SK-N-SH (cell line): Measurements from ENCODE around the gene PRR36. TPM values are rescaled to one million over a fixed set of nuclear protein-coding genes. Genes with fewer than 3 reads are reported as not detected.

ENCODE experiments used
- CTCF ChIA-PET: fragments of 300-600, 350-600 bp; formaldehyde crosslinking; extraction: SDS; loops from one replicate; lab custom pipeline; 2021; lab: Yijun Ruan, JAX
- POLR2A ChIA-PET: fragments of 350-600 bp; sonication (Branson Sonifier 250); formaldehyde crosslinking; extraction: SDS; loops from one replicate; lab custom pipeline; 2020; ENCODE audit warnings: antibody characterized with exemption, inconsistent platforms; lab: Yijun Ruan, JAX
- DNase-seq: peaks from one replicate; pipeline ENCODE4 v3.0.0; 2012
- H2AFZ ChIP-seq: fragments of 200-600 bp; sonication (generic); 2 replicates; pipeline ENCODE4 v1.8.1; 2016; ENCODE audit warnings: antibody characterized with exemption, mild to moderate bottlenecking, low read depth
- H3F3A ChIP-seq: fragments of 200-600 bp; sonication (generic); replicated peaks from 2 replicates; pipeline ENCODE3; 2016; ENCODE audit warnings: antibody characterized with exemption, mild to moderate bottlenecking; ENCODE audit not compliant: insufficient read depth
- H3K27ac ChIP-seq, 2 experiments: fragments of 200-500 bp in 1 of 2; fragments of 200-600 bp in 1 of 2; sonication (Bioruptor generic) in 1 of 2; sonication (generic), shearing (Covaris generic) in 1 of 2; 2 replicates each; pipeline versions ENCODE4 v1.5.1 to v1.6.1; 2014 to 2016; ENCODE audit warnings: low read depth in 2 of 2, inconsistent platforms in 1 of 2, low read length in 1 of 2, mild to moderate bottlenecking in 1 of 2, mixed read lengths in 1 of 2
- H3K27me3 ChIP-seq: fragments of 200-600 bp; sonication (generic), shearing (Covaris generic); 2 replicates; pipeline ENCODE4 v1.6.1; 2016; ENCODE audit warnings: mixed run types; ENCODE audit not compliant: insufficient read depth
- H3K36me3 ChIP-seq, 2 experiments: fragments of 200-500 bp in 1 of 2; fragments of 200-600 bp in 1 of 2; sonication (Bioruptor generic) in 1 of 2; sonication (generic) in 1 of 2; replicated peaks in 1 of 2; 2 replicates each; pipeline versions ENCODE3 to v1.5.1; 2014 to 2016; ENCODE audit warnings: low read length in 1 of 2, mild to moderate bottlenecking in 1 of 2; ENCODE audit not compliant: insufficient read depth in 2 of 2, control insufficient read depth in 1 of 2
- H3K4me1 ChIP-seq, 2 experiments: fragments of 200-500 bp in 1 of 2; fragments of 200-600 bp in 1 of 2; sonication (Bioruptor generic) in 1 of 2; sonication (generic), shearing (Covaris generic) in 1 of 2; 2 replicates each; pipeline versions ENCODE4 v1.5.1 to v1.6.1; 2014 to 2016; ENCODE audit warnings: low read depth in 1 of 2, low read length in 1 of 2, mixed run types in 1 of 2; ENCODE audit not compliant: insufficient read depth in 2 of 2, control insufficient read depth in 1 of 2
- H3K4me2 ChIP-seq: fragments of 200-600 bp; sonication (generic), shearing (Covaris generic); 2 replicates; pipeline ENCODE4 v1.6.1; 2017; ENCODE audit warnings: mixed run types
- H3K4me3 ChIP-seq, 2 experiments: fragments of 200-500 bp in 1 of 2; fragments of 200-600 bp in 1 of 2; sonication (Bioruptor generic) in 1 of 2; sonication (generic), shearing (Covaris generic) in 1 of 2; 2 replicates each; pipeline versions ENCODE4 v1.5.1 to v1.8.1; 2014 to 2016; ENCODE audit warnings: low read depth in 2 of 2, inconsistent platforms in 1 of 2, low read length in 1 of 2, mild to moderate bottlenecking in 1 of 2, mixed read lengths in 1 of 2, moderate library complexity in 1 of 2
- H3K79me2 ChIP-seq: fragments of 200-600 bp; sonication (generic); 2 replicates; pipeline ENCODE4 v1.8.1; 2017; ENCODE audit warnings: mild to moderate bottlenecking; ENCODE audit not compliant: insufficient read depth
- H3K9ac ChIP-seq: fragments of 200-600 bp; sonication (generic); 2 replicates; pipeline ENCODE4 v1.6.1; 2017; ENCODE audit warnings: mixed run types
- H3K9me2 ChIP-seq: fragments of 200-600 bp; sonication (generic); 2 replicates; pipeline ENCODE4 v1.6.1; 2017; ENCODE audit warnings: mixed run types
- H3K9me3 ChIP-seq: fragments of 200-600 bp; sonication (generic); 2 replicates; pipeline ENCODE4 v1.6.1; 2017; ENCODE audit warnings: mixed run types, mild to moderate bottlenecking, moderate library complexity
- H4K20me1 ChIP-seq: fragments of 200-600 bp; sonication (generic); 2 replicates; pipeline ENCODE4 v1.6.1; 2017; ENCODE audit warnings: mild to moderate bottlenecking, mixed run types; ENCODE audit not compliant: insufficient read depth
- CHD2 ChIP-seq: fragments of 150-350 bp; IDR thresholded peaks from 2 replicates; pipeline ENCODE4 v1.6.1; 2018; ENCODE audit warnings: low read length; ENCODE audit not compliant: partially characterized antibody
- EZH2phosphoT487 ChIP-seq: fragments of 200-600 bp; sonication (generic); IDR thresholded peaks from 2 replicates; pipeline ENCODE4 v1.6.1; 2017; ENCODE audit warnings: low read depth, mixed run types, mild to moderate bottlenecking, antibody characterized with exemption, moderate library complexity, borderline replicate concordance
- FOXM1 ChIP-seq: IDR thresholded peaks from 2 replicates; pipeline ENCODE4 v1.4.0; 2012; ENCODE audit warnings: low read depth, mild to moderate bottlenecking
- MXI1 ChIP-seq: IDR thresholded peaks from 2 replicates; pipeline ENCODE4 v1.6.1; 2012; ENCODE audit warnings: mild to moderate bottlenecking, low read depth, low read length, improper control_type of control experiment
- POLR2AphosphoS5 ChIP-seq: IDR thresholded peaks from 2 replicates; pipeline ENCODE4 v1.6.1; 2012; ENCODE audit warnings: low read depth, low read length
- RAD21 ChIP-seq: IDR thresholded peaks from 2 replicates; pipeline ENCODE4 v1.6.1; 2012; ENCODE audit warnings: mild to moderate bottlenecking, low read length
- RXRA ChIP-seq: IDR thresholded peaks from 2 replicates; pipeline ENCODE4 v1.4.0; 2012; ENCODE audit warnings: low read depth, mild to moderate bottlenecking, borderline replicate concordance
- SIN3A ChIP-seq: IDR thresholded peaks from 2 replicates; pipeline ENCODE4 v1.6.1; 2012; ENCODE audit warnings: low read depth, mild to moderate bottlenecking, low read length, moderate library complexity, borderline replicate concordance
- SMC3 ChIP-seq: IDR thresholded peaks from 2 replicates; pipeline ENCODE4 v1.6.1; 2012; ENCODE audit warnings: low read depth, low read length, improper control_type of control experiment
- TCF12 ChIP-seq: IDR thresholded peaks from 2 replicates; pipeline ENCODE4 v1.4.0; 2012
- WGBS: methylation state at CpG from one replicate; pipeline ENCODE4 v1.1.6; 2017; ENCODE audit warnings: low lambda C conversion rate; 5-methylcytosine and 5-hydroxymethylcytosine counted together
- polyA plus RNA-seq, 3 experiments: library from polyadenylated mRNA; depleted of rRNA; stranded (reverse); fragments of >200 nt; gene quantifications; 2 replicates each; pipeline ENCODE4 v1.2.3, GENCODE V29; 2012
- TF ChIP-seq, protein P1 (sequence below): IDR thresholded peaks from 2 replicates; pipeline ENCODE4 v1.4.0; 2012; ENCODE audit warnings: low read depth
- TF ChIP-seq, protein P2 (sequence below): IDR thresholded peaks from 2 replicates; pipeline ENCODE4 v1.4.0; 2012; ENCODE audit warnings: low read depth, borderline replicate concordance
- TF ChIP-seq, protein P3 (sequence below): IDR thresholded peaks from 2 replicates; pipeline ENCODE4 v1.4.0; 2012; ENCODE audit warnings: low read depth, borderline replicate concordance
- TF ChIP-seq, protein P4 (sequence below): fragments of 200-600 bp; sonication (generic); IDR thresholded peaks from 2 replicates; pipeline ENCODE4 v1.6.1; 2017; ENCODE audit warnings: antibody characterized with exemption, mild to moderate bottlenecking, moderate library complexity

PRR36 gene
- polyA plus RNA-seq, 1 of the 3 experiments (the other 2 are of a cell fraction), result 0.18 TPM

DNA sequence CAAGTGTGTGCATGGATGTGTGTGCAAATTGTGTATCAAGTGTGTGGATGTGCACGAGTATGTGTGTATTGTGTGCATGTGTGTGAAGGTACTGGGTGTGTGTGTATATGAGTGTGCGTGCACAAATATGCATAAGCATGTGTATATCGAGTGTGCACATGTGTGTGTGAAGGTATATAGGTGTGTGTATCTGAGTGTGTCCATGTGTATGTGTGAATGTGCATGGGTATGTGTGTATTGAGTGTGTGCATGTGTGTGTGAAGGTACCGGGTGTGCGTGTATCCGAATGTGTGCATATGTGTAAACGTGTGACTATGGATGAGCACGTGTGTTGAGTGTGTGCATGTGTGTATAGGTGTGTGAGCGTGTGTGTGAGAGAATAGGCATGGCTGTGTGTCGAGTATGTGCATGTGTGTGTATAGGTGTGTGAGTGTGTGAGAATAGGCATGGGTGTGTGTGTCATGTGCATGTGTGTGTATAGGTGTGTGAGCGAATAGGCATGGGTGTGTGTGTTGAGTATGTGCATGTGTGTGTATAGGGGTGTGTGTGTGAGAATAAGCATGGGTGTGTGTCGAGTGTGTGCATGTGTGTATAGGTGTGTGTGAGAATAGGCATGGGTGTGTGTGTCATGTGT, 31.4 kb downstream of the PRR36 start:
- Histone ChIP-seq H3K4me1 (peaks cover 0 to under 1% of the 10 kb centered on the region in 2 experiments; a peak in 1 of 4 replicates), H3K27me3 (no peaks in the 10 kb centered on the region), H3K9ac (no peak overlapping the region), H3K9me2 (no peaks in the 10 kb centered on the region), H2AFZ (no peak overlapping the region), H3K4me2 (no peak overlapping the region), H4K20me1 (no peaks in the 10 kb centered on the region)
- DNase-seq, result no peak
- no peak for TF ChIP-seq MXI1
- TF ChIP-seq, protein P1, sequence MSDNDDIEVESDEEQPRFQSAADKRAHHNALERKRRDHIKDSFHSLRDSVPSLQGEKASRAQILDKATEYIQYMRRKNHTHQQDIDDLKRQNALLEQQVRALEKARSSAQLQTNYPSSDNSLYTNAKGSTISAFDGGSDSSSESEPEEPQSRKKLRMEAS, result no peak
- no peak for TF ChIP-seq RAD21
- TF ChIP-seq EZH2phosphoT487, result no peak
- no peak for TF ChIP-seq FOXM1
- no peak for TF ChIP-seq CHD2
- TF ChIP-seq, protein P2, sequence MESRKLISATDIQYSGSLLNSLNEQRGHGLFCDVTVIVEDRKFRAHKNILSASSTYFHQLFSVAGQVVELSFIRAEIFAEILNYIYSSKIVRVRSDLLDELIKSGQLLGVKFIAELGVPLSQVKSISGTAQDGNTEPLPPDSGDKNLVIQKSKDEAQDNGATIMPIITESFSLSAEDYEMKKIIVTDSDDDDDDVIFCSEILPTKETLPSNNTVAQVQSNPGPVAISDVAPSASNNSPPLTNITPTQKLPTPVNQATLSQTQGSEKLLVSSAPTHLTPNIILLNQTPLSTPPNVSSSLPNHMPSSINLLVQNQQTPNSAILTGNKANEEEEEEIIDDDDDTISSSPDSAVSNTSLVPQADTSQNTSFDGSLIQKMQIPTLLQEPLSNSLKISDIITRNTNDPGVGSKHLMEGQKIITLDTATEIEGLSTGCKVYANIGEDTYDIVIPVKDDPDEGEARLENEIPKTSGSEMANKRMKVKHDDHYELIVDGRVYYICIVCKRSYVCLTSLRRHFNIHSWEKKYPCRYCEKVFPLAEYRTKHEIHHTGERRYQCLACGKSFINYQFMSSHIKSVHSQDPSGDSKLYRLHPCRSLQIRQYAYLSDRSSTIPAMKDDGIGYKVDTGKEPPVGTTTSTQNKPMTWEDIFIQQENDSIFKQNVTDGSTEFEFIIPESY, result no peak
- TF ChIP-seq, protein P3, sequence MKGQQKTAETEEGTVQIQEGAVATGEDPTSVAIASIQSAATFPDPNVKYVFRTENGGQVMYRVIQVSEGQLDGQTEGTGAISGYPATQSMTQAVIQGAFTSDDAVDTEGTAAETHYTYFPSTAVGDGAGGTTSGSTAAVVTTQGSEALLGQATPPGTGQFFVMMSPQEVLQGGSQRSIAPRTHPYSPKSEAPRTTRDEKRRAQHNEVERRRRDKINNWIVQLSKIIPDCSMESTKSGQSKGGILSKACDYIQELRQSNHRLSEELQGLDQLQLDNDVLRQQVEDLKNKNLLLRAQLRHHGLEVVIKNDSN, result no peak
- TF ChIP-seq SIN3A, result no peak
- no peak for TF ChIP-seq TCF12
- no peak for TF ChIP-seq POLR2AphosphoS5
- no peak for TF ChIP-seq RXRA
- TF ChIP-seq, protein P4, sequence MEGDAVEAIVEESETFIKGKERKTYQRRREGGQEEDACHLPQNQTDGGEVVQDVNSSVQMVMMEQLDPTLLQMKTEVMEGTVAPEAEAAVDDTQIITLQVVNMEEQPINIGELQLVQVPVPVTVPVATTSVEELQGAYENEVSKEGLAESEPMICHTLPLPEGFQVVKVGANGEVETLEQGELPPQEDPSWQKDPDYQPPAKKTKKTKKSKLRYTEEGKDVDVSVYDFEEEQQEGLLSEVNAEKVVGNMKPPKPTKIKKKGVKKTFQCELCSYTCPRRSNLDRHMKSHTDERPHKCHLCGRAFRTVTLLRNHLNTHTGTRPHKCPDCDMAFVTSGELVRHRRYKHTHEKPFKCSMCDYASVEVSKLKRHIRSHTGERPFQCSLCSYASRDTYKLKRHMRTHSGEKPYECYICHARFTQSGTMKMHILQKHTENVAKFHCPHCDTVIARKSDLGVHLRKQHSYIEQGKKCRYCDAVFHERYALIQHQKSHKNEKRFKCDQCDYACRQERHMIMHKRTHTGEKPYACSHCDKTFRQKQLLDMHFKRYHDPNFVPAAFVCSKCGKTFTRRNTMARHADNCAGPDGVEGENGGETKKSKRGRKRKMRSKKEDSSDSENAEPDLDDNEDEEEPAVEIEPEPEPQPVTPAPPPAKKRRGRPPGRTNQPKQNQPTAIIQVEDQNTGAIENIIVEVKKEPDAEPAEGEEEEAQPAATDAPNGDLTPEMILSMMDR, result no peak
- no peak for TF ChIP-seq SMC3
- TF ChIP-seq, all 33 proteins: peak for 0
- no peaks in the 10 kb centered on the region for H3K79me2 ChIP-seq
- H3K4me3 ChIP-seq, result no peak overlapping the region
- 82% methylated on average over 12 of the region's 12 CpGs for WGBS
- peaks cover 7% of the 10 kb centered on the region for H3F3A ChIP-seq
- no peak overlapping the region for H3K27ac ChIP-seq
- no peaks in the 10 kb centered on the region for H3K36me3 ChIP-seq
- no peaks in the 10 kb centered on the region for H3K9me3 ChIP-seq
- ChIA-PET POLR2A (no interaction called here), CTCF (no interaction called here)
